RWPE2 (cell line): ENCODE results near the gene PANX1.
A peak's percentile ranks its signal among the peaks of the same experiment; 100 is the strongest.
"Not testable (repeated sequence)": the region's sequence is repeated elsewhere in the genome, so short reads cannot be mapped to it uniquely, and the experiment has no call there.

ENCODE experiments used
- ATAC-seq: fragments of 200-7000 bp; cut with Tn5 transposase; 3 replicates; pipeline ENCODE4 v1.9.1; 2021; ENCODE audit warnings: low read depth
- DNase-seq: peaks from one replicate; pipeline ENCODE4 v3.0.0-alpha.2; 2020; ENCODE audit warnings: low spot score
- H3K27ac ChIP-seq: fragments of 450-650 bp; 2 replicates; pipeline ENCODE4 v1.5.1; 2017; ENCODE audit warnings: mild to moderate bottlenecking; ENCODE audit not compliant: poor library complexity, severe bottlenecking
- H3K27me3 ChIP-seq: fragments of 250-450 bp; sonication (Bioruptor Pico); 2 replicates; pipeline ENCODE4 v1.5.1; 2021; ENCODE audit warnings: mild to moderate bottlenecking, moderate library complexity; ENCODE audit not compliant: insufficient read depth, poor library complexity, severe bottlenecking
- H3K36me3 ChIP-seq: fragments of 250-450 bp; sonication (Bioruptor Pico); 2 replicates; pipeline ENCODE4 v1.5.1; 2020; ENCODE audit warnings: low read depth, mild to moderate bottlenecking, moderate library complexity
- H3K4me1 ChIP-seq: fragments of 250-450 bp; sonication (Bioruptor Pico); 2 replicates; pipeline ENCODE4 v1.5.1; 2021; ENCODE audit warnings: mild to moderate bottlenecking, moderate library complexity; ENCODE audit not compliant: insufficient read depth, poor library complexity, severe bottlenecking
- H3K4me3 ChIP-seq: fragments of 250-450 bp; sonication (Bioruptor Pico); 2 replicates; pipeline ENCODE4 v1.5.1; 2021; ENCODE audit warnings: mild to moderate bottlenecking, moderate library complexity; ENCODE audit not compliant: severe bottlenecking
- H3K9me3 ChIP-seq: fragments of 250-450 bp; sonication (Bioruptor Pico); 2 replicates; pipeline ENCODE4 v1.5.1; 2021; ENCODE audit warnings: mild to moderate bottlenecking, moderate library complexity; ENCODE audit not compliant: severe bottlenecking
- CTCF ChIP-seq: fragments of 450-650 bp; IDR thresholded peaks from one replicate; pipeline ENCODE4 v1.5.1; 2017; ENCODE audit warnings: mild to moderate bottlenecking, moderate library complexity; ENCODE audit not compliant: poor library complexity, severe bottlenecking

PANX1 gene

GRCh38 chr11:94117871-94118270 is 10.8 kb upstream of the PANX1 start:
- H3K36me3 ChIP-seq = no peaks in the 10 kb centered on the region
- H3K27me3 ChIP-seq = no peaks in the 10 kb centered on the region
- no peak overlapping the region for H3K27ac ChIP-seq
- H3K4me1 ChIP-seq = peaks cover 12% of the 10 kb centered on the region
- peak; percentile 78 for ATAC-seq
- no peaks in the 10 kb centered on the region for H3K9me3 ChIP-seq
- no peak for DNase-seq
- H3K4me3 ChIP-seq = no peak overlapping the region
- no peak for TF ChIP-seq CTCF

- H3K4me3 ChIP-seq, DNase-seq, H3K36me3 ChIP-seq, H3K4me1 ChIP-seq, H3K27ac ChIP-seq, ATAC-seq, H3K9me3 ChIP-seq, H3K27me3 ChIP-seq: not testable (repeated sequence)
Measured at GRCh38 chr11:94119676-94120075, 9.0 kb upstream of the PANX1 start.

- H3K36me3 ChIP-seq, H3K9me3 ChIP-seq, H3K4me1 ChIP-seq, H3K4me3 ChIP-seq, ATAC-seq, H3K27me3 ChIP-seq, DNase-seq, H3K27ac ChIP-seq: not testable (repeated sequence)
Measured at GRCh38 chr11:94120516-94120915, 8.1 kb upstream of the PANX1 start.

- Histone ChIP-seq H3K27me3 (no peaks in the 10 kb centered on the region), H3K9me3 (no peaks in the 10 kb centered on the region), H3K27ac (no peak overlapping the region), H3K4me1 (peaks cover 4% of the 10 kb centered on the region), H3K4me3 (no peak overlapping the region), H3K36me3 (no peaks in the 10 kb centered on the region)
- ATAC-seq (no peak), DNase-seq (no peak)
- no peak for TF ChIP-seq CTCF
Measured at GRCh38 chr11:94120946-94121345, 7.7 kb upstream of the PANX1 start.

GRCh38 chr11:94125407-94126115 is 3.1 kb upstream of the PANX1 start:
- Histone ChIP-seq H3K9me3 (no peaks in the 10 kb centered on the region), H3K27ac (no peak overlapping the region), H3K36me3 (no peaks in the 10 kb centered on the region), H3K4me1 (no peaks in the 10 kb centered on the region), H3K4me3 (no peak overlapping the region), H3K27me3 (no peaks in the 10 kb centered on the region)
- DNase-seq (no peak), ATAC-seq (no peak)
- TF ChIP-seq CTCF = no peak

GRCh38 chr11:94127638-94128037 is 1.0 kb upstream of the PANX1 start:
- DNase-seq = no peak
- Histone ChIP-seq H3K4me1 (peaks cover 18% of the 10 kb centered on the region), H3K9me3 (no peaks in the 10 kb centered on the region), H3K36me3 (no peaks in the 10 kb centered on the region), H3K4me3 (peak overlapping the region; percentile 78), H3K27ac (peak overlapping the region; percentile 98), H3K27me3 (no peaks in the 10 kb centered on the region)
- ATAC-seq = no peak
- no peak for TF ChIP-seq CTCF
